NCI-H2029 (cell line): ENCODE results near the gene ADM2.
"Not testable (repeated sequence)": the region's sequence is repeated elsewhere in the genome, so short reads cannot be mapped to it uniquely, and the experiment has no call there.

Source experiments
- DNase-seq: peaks from one replicate; lab custom pipeline; 2025; lab: John Stamatoyannopoulos, UW

ADM2 gene, protein sequence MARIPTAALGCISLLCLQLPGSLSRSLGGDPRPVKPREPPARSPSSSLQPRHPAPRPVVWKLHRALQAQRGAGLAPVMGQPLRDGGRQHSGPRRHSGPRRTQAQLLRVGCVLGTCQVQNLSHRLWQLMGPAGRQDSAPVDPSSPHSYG

DNA sequence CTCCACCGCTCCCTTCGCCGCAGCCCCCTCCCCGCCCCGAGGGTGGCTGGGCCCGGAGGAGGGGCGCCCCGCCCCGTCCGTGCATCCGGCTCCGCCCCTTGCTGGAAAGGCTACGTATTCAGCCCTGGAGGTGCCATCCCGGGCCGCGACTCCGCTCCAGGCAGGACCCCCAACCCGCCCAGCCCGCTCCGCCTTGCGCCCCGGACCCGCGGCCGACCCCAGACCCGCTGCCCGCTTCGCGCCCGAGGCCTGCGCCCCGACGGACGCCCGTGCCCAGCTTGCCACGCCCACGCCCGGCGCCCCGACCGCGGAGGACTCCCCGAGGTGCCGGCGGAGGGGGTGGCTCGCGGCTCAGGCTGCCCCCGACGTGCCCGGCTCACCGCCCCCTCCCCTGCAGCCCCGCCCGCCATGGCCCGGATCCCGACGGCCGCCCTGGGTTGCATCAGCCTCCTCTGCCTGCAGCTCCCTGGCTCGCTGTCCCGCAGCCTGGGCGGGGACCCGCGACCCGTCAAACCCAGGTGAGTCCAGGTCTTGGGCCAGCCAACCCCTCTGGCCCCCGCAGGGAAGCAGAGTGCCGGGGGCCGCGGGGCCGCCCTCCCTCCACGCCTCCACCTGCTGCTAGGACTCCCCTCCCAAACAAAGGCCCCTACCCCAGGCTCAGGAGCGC is at the start of gene ADM2:
ADM2 (plus strand) TSS at position 104 of the 667 bp plus-strand sequence; CDS start at position 409, 305 bp downstream.
- no peak for DNase-seq

DNA sequence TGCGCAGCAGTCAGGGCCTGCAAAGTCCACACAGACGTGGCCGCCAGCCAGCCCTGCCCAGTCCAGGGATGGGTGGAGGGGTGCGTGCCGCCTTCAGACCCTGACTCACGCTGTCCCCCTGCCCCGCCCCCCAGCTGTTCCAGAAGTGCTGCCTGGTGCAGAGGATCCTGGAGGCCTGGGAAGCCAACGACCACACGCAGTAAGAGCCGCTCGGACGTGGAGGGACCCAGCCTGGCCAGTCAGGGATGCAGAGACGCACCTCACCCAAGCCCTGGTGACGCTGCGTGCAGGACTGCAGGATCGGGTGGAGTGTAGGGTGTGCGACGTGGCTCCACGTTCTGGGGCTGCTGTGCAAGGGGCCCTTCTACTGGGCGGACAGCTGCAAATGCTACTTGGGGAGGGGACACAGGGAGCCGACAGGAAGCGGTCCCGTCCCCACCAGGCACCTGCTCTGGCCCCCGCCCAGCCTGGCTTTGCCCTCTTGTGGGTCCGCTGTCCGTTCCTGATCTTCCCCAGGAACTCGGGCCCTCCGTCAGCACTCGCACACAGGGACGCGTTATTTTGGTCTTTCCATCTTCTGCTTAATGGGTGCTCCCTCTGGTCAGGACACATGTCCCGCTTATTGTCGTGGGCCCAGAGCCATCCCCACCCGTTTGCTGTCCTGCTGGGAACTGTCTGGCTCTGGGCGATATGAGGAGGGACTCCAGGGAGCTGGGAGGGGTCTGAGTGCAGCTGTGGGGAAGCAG is 49.0 kb upstream of the ADM2 start:
- no peak for DNase-seq

DNA sequence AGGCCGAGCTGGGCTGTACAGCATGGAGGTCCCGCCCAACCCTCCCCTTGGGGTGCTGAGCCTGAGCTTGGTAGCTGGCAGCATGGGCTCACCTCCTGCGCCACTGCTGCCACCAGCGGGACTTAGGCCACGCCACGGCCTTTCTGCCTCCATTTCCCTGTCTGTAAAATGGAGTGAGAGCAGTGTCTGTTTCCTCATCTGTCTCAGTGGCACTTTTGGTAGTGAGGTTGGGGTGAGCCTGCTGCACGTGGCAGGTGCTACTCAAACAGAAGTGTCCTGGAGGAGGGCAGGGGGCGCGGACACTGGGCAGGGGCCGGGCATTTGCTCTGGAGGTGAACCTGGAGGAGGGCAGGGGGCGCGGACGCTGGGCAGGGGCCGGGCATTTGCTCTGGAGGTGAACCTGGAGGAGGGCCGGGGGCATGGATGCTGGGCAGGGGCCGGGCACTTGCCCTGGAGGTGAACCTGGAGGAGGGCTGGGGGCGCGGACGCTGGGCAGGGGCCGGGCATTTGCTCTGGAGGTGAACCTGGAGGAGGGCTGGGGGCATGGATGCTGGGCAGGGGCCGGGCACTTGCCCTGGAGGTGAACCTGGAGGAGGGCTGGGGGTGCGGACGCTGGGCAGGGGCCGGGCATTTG is 48.3 kb upstream of the ADM2 start:
- not testable (repeated sequence) for DNase-seq

DNA sequence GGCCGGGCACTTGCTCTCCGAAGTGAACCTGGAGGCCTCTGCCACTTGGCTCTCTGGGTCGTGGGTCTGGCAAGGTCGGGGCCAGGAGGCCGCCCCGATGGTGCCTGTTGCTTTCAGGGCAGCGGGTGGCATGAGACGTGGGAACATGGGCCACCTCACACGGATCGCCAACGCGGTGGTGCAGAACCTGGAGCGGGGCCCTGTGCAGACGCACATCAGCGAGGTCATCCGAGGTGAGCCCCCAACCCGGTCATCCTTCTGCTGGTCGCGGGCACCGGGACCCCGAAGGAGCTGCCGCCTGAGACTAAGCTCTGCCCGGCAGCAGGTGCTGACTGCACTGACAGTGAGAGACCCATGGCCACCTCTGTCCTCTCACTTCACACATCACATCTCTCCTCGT is 46.5 kb upstream of the ADM2 start:
- no peak for DNase-seq

GRCh38 chr22:50435291-50436014 is 45.9 kb upstream of the ADM2 start:
- no peak for DNase-seq

DNA sequence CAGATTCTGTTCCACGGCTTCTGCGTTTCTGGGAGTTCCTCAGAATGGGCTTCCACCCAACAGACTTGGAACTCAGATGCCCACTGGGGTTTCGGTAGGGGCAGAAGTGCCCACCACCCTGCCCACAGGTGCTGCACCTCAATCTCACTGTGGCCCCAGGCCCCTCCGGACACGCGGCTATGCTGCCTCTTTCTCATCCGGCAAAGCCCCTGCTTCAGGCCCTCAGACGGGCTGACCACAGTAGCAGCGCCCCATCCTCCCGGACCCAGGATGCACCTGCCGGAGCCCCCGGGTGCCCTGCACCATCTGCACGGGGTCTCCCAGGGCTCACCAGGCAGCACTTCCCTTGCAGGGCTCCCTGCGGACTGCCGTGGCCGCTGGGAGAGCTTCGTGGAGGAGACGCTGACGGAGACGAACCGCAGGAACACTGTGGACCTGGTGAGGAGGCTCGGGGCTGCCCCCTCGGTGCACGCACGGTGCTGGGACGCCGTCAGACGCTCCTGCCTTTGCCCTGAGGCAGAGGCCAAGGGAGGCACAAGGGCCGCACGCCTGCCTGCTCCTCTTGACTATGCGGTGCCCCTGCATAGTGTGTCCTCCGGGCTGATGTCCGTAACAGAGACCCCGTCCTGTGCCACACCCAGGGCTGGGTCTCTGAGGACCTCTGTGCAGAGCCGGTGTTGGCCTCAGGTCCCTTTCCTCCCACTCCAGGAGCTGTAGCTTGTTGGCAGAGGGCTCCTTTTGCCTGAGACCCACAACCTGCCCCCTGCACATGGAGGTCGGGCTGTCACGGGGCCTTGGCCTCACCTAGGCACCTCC is 45.1 kb upstream of the ADM2 start:
- DNase-seq = no peak

- no peak for DNase-seq
Observed at GRCh38 chr22:50436841-50437341, 44.5 kb upstream of the ADM2 start.

DNA sequence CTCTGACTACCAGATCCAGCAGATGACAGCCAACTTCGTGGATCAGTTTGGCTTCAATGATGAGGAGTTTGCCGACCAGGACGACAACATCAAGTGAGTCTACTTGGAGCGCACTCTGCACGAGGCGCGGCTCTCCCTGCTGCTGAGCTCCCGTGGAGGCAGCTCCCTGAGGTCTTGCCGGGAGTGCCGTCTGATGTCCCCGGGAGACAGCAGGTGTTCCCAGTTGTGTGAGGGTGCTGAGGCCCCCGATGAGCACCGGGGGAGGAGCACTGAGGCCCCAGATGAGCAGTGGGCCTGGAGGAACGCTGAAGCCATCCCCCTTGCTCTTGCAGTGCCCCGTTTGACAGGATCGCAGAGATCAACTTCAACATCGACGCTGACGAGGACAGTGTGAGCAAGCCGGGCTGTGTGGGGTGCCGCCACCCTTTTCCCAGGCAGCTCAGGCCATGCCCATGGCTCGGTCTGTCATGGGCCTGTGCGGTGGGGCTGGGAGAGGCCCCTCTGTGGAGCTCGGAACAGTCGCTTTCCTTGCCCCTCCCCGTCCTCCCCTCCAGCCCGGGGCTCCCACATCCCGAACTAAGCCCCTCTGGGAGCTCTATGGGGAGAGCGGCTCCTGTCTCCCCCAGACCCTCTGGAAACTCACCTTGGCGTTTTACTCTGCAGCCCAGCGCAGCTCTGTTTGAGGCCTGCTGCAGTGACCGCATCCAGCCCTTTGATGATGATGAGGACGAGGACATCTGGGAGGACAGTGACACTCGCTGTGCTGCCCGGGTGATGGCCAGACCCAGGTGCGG is 43.6 kb upstream of the ADM2 start:
- no peak for DNase-seq

DNA sequence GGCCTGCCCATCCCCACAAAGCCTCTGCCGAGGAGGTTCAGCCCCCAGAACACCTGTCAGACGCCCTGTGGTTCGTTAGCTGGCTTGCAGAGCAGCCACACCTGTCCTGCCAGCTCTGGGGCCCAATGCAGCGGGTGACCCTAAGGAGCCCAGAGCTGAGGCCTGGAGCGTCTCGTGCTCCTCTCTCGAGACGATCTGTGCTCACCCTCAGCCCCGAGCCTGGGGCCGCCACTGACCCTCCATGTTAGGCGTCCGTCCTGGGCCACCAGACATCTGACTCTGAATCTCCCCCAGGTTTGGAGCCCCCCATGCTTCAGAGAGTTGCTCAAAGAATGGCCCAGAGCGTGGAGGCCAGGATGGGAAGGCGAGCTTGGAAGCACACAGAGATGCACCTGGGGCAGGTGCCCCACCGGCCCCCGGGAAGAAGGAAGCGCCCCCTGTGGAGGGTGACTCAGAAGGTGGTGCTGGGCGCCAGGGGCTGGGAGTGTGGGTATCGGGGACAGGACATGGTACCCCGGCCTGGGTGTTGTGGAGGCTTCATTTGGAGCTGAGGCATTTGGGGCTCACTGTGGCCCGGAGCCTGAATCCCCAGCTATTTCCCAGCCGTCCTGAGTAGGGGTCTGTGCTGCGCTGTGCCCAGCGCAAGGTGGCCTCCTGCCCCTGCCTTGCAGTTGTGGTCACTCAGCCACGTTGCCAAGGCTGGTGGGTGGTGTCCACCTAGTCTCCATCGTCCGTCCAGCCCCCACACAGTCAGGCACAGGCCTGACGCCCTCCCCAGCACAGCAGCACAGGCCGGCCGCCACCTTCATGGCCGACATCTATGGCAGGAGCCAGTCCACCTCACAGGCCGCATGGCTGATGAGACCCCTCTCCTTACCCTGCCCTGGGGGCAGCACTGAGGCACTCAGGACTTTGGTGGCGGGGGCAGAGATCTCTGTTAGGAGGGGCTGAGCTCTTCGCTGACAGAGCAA is 42.8 kb upstream of the ADM2 start:
- DNase-seq = no peak

DNA sequence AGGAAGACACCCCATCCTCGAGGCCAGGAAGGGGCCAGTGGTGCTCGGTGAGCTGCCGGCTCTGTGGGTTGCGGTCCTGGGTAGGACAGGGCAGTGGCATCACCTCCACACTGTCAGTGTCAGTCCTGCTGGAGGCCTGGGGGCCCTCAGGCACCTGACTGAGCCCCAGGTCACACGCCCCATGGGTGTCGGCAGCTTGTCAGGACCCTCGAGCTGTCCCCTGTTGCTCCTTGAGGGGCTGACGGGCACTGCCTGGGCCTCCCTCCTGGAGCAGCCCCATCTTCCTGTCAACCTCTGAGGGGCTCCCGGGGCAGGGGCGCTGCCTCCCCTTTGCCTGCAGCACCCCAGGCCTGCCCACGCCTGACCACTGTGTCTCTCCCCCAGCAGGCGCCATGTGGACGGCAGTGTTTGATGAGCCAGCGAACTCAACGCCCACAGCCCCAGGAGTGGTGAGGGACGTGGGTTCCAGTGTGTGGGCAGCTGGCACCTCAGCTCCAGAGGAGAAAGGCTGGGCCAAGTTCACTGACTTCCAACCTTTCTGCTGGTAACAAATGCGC is 42.0 kb upstream of the ADM2 start:
- no peak for DNase-seq

DNA sequence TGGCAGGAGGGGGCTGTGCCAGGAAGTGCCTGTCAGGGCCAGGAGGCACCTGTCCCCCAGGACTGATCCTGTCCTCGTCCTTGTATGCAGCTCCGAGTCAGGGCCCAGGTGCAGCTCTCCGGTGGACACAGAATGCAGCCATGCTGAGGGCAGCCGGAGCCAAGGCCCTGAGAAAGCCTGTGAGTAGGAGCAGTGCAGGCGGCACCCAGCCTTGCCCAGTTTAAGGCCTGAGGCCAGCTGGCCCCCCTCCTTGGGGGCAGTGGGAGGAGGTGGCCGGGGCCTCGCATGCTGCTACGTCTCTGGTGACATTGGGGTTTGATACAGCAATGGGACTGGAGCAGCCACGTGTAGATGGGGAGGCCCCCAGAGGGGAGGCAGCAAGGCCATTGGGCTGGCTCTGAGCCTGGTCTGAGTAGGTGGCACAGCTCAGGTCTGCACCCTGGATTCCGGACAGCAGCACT is 41.4 kb upstream of the ADM2 start:
- DNase-seq = no peak

DNA sequence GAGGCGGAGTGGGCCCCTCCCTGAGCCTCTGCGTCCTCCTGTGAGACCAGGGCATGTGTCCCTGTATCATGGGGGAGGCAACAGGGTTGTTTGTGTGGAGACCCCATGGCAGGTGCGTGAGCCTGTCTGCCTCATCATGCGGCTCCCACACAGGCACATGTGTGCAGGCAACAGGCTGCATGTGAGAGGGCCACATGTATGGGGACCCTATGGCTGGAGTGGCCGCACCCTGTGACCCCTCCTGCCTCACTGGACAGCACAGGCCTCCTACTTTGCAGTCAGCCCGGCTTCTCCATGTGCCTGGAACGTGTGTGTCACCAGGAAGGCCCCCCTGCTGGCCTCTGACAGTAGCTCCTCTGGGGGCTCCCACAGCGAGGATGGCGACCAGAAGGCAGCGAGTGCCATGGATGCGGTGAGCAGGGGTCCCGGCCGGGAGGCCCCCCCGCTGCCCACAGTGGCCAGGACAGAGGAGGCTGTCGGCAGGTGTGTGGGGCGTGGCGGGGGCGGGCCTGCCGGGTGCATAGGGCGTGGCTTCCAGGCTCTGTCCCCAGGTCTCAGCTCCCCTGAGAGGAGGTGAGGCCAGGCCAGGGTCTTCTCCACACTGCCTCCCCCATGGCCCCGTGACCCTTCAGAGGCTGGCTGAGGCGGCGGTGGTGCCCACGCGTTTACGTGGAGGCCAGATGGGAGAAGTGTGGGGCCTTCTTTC is 40.6 kb upstream of the ADM2 start:
- no peak for DNase-seq

- DNase-seq = no peak
Observed at GRCh38 chr22:50441428-50441993, 39.8 kb upstream of the ADM2 start.

- no peak for DNase-seq
Observed at GRCh38 chr22:50443197-50443596, 38.1 kb upstream of the ADM2 start.

DNA sequence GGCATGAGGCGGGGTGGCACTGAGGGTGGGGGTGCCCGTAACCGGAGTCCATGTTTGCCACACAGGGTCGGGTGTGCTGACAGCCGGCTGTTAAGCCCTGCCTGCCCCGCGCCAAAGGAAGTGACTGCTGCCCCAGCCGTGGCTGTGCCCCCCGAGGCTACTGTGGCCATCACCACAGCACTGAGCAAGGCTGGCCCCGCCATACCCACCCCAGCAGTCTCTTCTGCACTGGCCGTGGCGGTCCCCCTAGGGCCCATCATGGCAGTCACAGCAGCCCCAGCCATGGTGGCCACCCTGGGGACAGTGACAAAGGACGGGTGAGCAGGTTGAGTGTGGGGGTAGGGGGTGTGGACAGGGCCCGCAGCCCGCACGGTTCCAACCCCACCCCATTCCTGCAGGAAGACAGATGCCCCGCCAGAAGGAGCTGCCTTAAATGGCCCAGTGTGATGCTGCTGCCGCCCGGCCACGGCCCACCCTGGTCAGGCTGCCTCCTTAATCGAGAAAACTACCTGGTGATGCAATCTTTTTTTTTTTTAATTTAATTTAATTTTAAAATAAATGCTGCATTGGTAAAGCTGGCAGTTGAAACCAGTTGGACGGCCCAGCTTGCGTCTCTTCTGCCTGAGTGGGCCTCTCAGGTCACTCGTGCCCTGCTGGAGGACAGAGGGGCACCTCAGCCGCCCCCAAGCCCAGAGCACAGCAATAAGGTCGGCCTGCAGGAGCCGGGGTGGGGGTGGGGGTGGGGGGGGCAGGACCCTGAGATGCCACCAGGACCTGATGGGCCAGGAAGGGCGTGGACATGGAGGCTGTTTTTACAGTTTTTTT is 37.3 kb upstream of the ADM2 start:
- no peak for DNase-seq

DNA sequence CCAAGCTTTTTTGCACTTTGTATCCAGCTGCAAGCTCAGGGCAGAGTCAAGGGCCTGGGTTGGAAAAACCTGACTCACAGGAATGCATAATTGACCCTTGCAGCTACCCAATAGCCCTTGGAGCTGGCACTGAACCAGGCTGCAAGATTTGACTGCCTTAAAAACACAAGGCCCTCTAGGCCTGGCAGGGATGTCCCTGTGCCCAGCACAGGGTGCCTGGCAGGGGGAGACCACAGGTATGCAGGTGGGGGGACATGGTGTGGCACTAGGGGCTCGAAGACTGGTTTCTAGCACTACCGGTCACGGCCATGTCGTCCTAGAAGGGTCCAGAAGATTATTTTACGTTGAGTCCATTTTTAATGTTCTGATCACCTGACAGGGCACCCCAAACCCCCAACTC is 36.7 kb upstream of the ADM2 start:
- no peak for DNase-seq
